ENCODE data around the gene ZFAND3.

DNA sequence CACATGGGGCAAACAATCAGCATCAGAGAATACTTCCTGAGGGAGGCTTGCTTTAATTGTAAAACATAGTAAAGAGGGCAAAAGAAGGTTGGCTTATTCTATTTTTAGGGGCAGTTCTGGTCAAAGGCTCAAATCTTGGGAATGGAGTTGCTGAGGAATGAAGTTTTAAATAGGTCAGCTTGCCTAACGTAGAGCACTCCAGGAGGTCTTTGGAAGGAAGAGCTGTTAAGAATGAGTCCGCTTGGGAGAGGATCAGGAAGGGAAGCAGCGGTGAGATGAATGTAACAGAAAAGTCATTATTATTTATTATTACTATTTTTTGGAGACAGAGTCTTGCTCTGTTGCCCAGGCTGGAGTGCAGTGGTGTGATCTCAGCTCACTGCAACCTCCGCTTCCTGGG, 108.7 kb downstream of the ZFAND3 start:
- TF ChIP-seq CTCF (IDR thresholded peaks at IDR 0.05) (no peak), EZH2 (IDR thresholded peaks at IDR 0.05; ENCODE audit: borderline replicate concordance, insufficient read depth, low read depth, low read length, poor library complexity, severe bottlenecking) (no peak)
